HepG2 (cell line): ENCODE results near the gene TTC29. TPM values are rescaled to one million over a fixed set of nuclear protein-coding genes. Genes with fewer than 3 reads are reported as not detected.

Source experiments
- ATAC-seq: fragments of 200-7000 bp; cut with Tn5 transposase; 3 replicates; pipeline ENCODE4 v1.9.1; 2020; ENCODE audit warnings: mild to moderate bottlenecking, moderate library complexity
- BruUV-seq: library from RNA; stranded (reverse); fragments of 400-500 nt; replicated peaks from 2 replicates; lab custom pipeline; 2021; lab: Mats Ljungman, UMichigan
- CTCF ChIA-PET: fragments of 300-600 bp; formaldehyde crosslinking; extraction: SDS; loops from one replicate; lab custom pipeline; 2021; ENCODE audit warnings: low total read pairs, inconsistent platforms, low intra/inter-chr PET ratio; lab: Yijun Ruan, JAX
- POLR2A ChIA-PET: fragments of 350-600 bp; sonication (Branson Sonifier 250); formaldehyde crosslinking; loops from one replicate; lab custom pipeline; 2020; ENCODE audit warnings: antibody characterized with exemption, inconsistent platforms; lab: Yijun Ruan, JAX
- DNase-seq: peaks from one replicate; pipeline ENCODE4 v3.0.0-alpha.2; 2015; ENCODE audit warnings: low spot score
- FAIRE-seq: peaks from 3 replicates; lab custom pipeline; 2011; peaks lifted over from hg19 to GRCh38; lab: Jason Lieb, UNC
- H2AFZ ChIP-seq: one replicate; pipeline ENCODE4 v1.6.1; 2011; ENCODE audit warnings: low read length, inconsistent platforms
- H3K27ac ChIP-seq: fragments of 300-600 bp; 3 replicates; pipeline ENCODE4 v1.8.0; 2011; ENCODE audit warnings: mixed run types, mild to moderate bottlenecking, mixed read lengths, low read length, inconsistent platforms; ENCODE audit not compliant: insufficient read depth; ENCODE audit errors: extremely low read length
- H3K27me3 ChIP-seq, 2 experiments: fragments of 200-600 bp in 1 of 2; 2 replicates in 1 of 2; 3 replicates in 1 of 2; pipeline versions ENCODE4 v1.6.0 to v1.8.0; 2011; ENCODE audit warnings: low read length in 2 of 2, mild to moderate bottlenecking in 2 of 2, moderate library complexity in 2 of 2, inconsistent platforms in 1 of 2; ENCODE audit not compliant: insufficient read depth in 2 of 2, control insufficient read depth in 1 of 2
- H3K36me3 ChIP-seq, 2 experiments: fragments of 200-600 bp in 1 of 2; replicated peaks in 1 of 2; 2 replicates in 1 of 2; 3 replicates in 1 of 2; pipeline versions ENCODE4 v1.5.1 to v1.8.0; 2011; ENCODE audit warnings: low read length in 2 of 2, inconsistent platforms in 1 of 2; ENCODE audit not compliant: insufficient read depth in 2 of 2, control insufficient read depth in 1 of 2
- H3K4me1 ChIP-seq: 2 replicates; pipeline ENCODE4 v1.5.1; 2012; ENCODE audit warnings: low read length, inconsistent platforms; ENCODE audit not compliant: insufficient read depth
- H3K4me2 ChIP-seq: 2 replicates; pipeline ENCODE4 v1.6.0; 2011; ENCODE audit warnings: low read depth, low read length, inconsistent platforms
- H3K4me3 ChIP-seq, 3 experiments: fragments of 200-600 bp in 1 of 3; sonication (generic), shearing (Covaris generic) in 1 of 3; replicated peaks in 1 of 3; 2 replicates each; pipeline ENCODE4 v1.5.1; 2011 to 2016; ENCODE audit warnings: low read length in 3 of 3, inconsistent platforms in 2 of 3, low read depth in 2 of 3, mild to moderate bottlenecking in 2 of 3, control low read depth in 1 of 3, mixed read lengths in 1 of 3; ENCODE audit not compliant: insufficient read depth in 1 of 3
- H3K79me2 ChIP-seq: one replicate; pipeline ENCODE4 v1.6.1; 2011; ENCODE audit warnings: low read length, inconsistent platforms; ENCODE audit not compliant: insufficient read depth
- H3K9ac ChIP-seq: 2 replicates; pipeline ENCODE4 v1.6.0; 2011; ENCODE audit warnings: mild to moderate bottlenecking, low read depth, low read length, inconsistent platforms; ENCODE audit not compliant: insufficient read depth
- H3K9me3 ChIP-seq: 2 replicates; pipeline ENCODE4 v1.5.1; 2012; ENCODE audit warnings: mild to moderate bottlenecking, low read length
- H4K20me1 ChIP-seq: 2 replicates; pipeline ENCODE4 v1.6.0; 2011; ENCODE audit warnings: inconsistent platforms, mild to moderate bottlenecking, low read length, moderate library complexity; ENCODE audit not compliant: insufficient read depth
- CBX2 ChIP-seq, 2 experiments: fragments of 200-600 bp in 1 of 2; sonication (generic); formaldehyde crosslinking in 1 of 2; IDR thresholded peaks; 2 replicates each; pipeline versions ENCODE4 v1.7.0 to v1.8.1; 2018 to 2022; ENCODE audit warnings: low read depth in 2 of 2, low read length in 1 of 2, mild to moderate bottlenecking in 1 of 2, missing genetic modification reagents in 1 of 2
- HOXA3 ChIP-seq: sonication (generic); formaldehyde crosslinking; IDR thresholded peaks from 2 replicates; pipeline ENCODE4 v1.5.0; 2020; ENCODE audit warnings: missing genetic modification reagents
- ZBTB1 ChIP-seq: sonication (generic); formaldehyde crosslinking; IDR thresholded peaks from 2 replicates; pipeline ENCODE4 v1.4.0; 2020; ENCODE audit warnings: missing genetic modification reagents, borderline replicate concordance
- ZNF142 ChIP-seq: sonication (generic); formaldehyde crosslinking; IDR thresholded peaks from 2 replicates; pipeline ENCODE4 v1.4.0; 2020; ENCODE audit warnings: missing genetic modification reagents
- ZNF501 ChIP-seq: sonication (generic); formaldehyde crosslinking; IDR thresholded peaks from 2 replicates; pipeline ENCODE4 v1.5.1; 2020; ENCODE audit warnings: mild to moderate bottlenecking, moderate library complexity, missing genetic modification reagents
- ZNF562 ChIP-seq: sonication (generic); formaldehyde crosslinking; IDR thresholded peaks from 2 replicates; pipeline ENCODE4 v1.8.0; 2022; ENCODE audit warnings: missing genetic modification reagents, borderline replicate concordance
- WGBS: methylation state at CpG from one replicate; pipeline ENCODE4 v1.1.6; 2017; ENCODE audit warnings: low lambda C conversion rate; 5-methylcytosine and 5-hydroxymethylcytosine counted together
- in situ Hi-C: cut with HindIII; loops from 2 replicates; pipeline ENCODE4 v1.10.0; 2017; ENCODE audit warnings: low pct_unique_long_range_greater_than_20kb; ENCODE audit not compliant: extremely low pct_ligation_motif_present
- intact Hi-C: fragments of 100-400 bp; cut with micrococcal nuclease; formaldehyde crosslinking; loops from one replicate; pipeline ENCODE4 v1.10.0; 2022; ENCODE audit not compliant: unreplicated experiment
- polyA plus RNA-seq, 8 experiments: library from polyadenylated mRNA; depleted of rRNA in 3 of 8; stranded (reverse) in 7 of 8; unstranded in 1 of 8; fragments of >200 nt; fragmentation: Illumina TruSeq in 4 of 8; extraction: Trizol in 4 of 8; gene quantifications; 2 replicates each; pipeline versions ENCODE4 v1.2.1 to v1.2.3, GENCODE V29; 2011 to 2016; ENCODE audit warnings: low read depth in 4 of 8, missing spikeins in 1 of 8, mixed read lengths in 1 of 8; ENCODE audit not compliant: insufficient read depth in 1 of 8
- total RNA-seq, 5 experiments: library from RNA; depleted of rRNA; stranded (reverse); fragments of >200 nt; fragmentation: Illumina TruSeq; extraction: Trizol; gene quantifications; 2 replicates each; pipeline ENCODE4 v1.2.3, GENCODE V29; 2016; ENCODE audit warnings: low read depth in 1 of 5
- TF ChIP-seq, protein P1 (sequence below): sonication (generic); formaldehyde crosslinking; IDR thresholded peaks from 2 replicates; pipeline ENCODE4 v1.5.0; 2020; ENCODE audit warnings: missing genetic modification reagents

The TTC29 gene
- total and polyA plus RNA-seq, 2 of the 13 experiments (the other 11 are each of a cell fraction or from before 2014, with no cell fraction given): not detected

DNA sequence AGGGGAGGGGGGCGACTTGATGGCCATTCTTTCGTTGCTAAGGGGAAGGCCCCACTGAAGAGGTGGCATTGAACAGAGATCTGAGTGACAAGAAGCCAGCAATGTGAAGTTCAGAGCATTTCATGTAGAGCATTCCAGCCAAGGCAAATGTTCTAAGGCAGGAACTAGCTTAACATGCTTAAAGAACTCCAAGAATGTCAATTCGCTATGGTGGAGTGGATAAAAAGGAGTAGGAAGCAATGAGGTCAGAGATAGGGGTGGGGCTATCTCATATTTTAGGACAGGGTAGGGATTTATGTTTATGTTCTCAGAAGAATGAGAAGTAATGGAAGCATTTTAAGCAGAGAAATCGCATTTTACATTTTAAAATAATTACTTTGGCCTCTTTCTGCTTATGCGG lies 130.9 kb downstream of the TTC29 start:
- DNase-seq (no peak), ATAC-seq (no peak), FAIRE-seq (no peak)
- BruUV-seq: no TSS peak
- H3K4me3 ChIP-seq: no peak overlapping the region
- intact Hi-C loops: no loop called here
- no peaks in the 10 kb centered on the region for H3K4me1 ChIP-seq
- no peaks in the 10 kb centered on the region for H3K9me3 ChIP-seq
- POLR2A ChIA-PET: no interaction called here
- no peaks in the 10 kb centered on the region for H3K27me3 ChIP-seq
- CTCF ChIA-PET: no interaction called here
- no peak overlapping the region for H2AFZ ChIP-seq
- H3K36me3 ChIP-seq: no peaks in the 10 kb centered on the region
- H3K9ac ChIP-seq: no peak overlapping the region
- no peak for TF ChIP-seq ZNF501 (CRISPR knock-in tag)
- TF ChIP-seq ZBTB1 (CRISPR knock-in tag): no peak
- TF ChIP-seq CBX2 (IDR thresholded peaks at IDR 0.05; ENCODE audit: low read depth, low read length): no peak
- TF ChIP-seq CBX2 (CRISPR knock-in tag; IDR thresholded peaks at IDR 0.05; ENCODE audit: low read depth): no peak
- TF ChIP-seq ZNF142: no peak
- TF ChIP-seq ZNF562: no peak
- TF ChIP-seq, protein P1, sequence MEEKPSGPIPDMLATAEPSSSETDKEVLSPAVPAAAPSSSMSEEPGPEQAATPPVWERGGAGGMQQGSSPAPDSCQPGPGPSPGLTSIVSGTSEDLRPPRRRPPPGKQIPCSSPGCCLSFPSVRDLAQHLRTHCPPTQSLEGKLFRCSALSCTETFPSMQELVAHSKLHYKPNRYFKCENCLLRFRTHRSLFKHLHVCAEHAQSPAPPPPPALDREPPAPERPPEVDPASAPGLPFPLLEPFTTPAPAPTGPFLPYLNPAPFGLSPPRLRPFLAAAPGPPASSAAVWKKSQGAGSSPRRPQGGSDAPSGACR: no peak
- TF ChIP-seq HOXA3 (CRISPR knock-in tag): no peak
- in situ Hi-C loops: no loop called here
- H3K79me2 ChIP-seq: no peaks in the 10 kb centered on the region
- H4K20me1 ChIP-seq: no peaks in the 10 kb centered on the region
- H3K4me2 ChIP-seq: no peak overlapping the region
- 27% methylated on average over 4 of the region's 5 CpGs for WGBS
- H3K27ac ChIP-seq: no peak overlapping the region
